ENCODE data around the gene RNF141.

Gene RNF141

GRCh38 chr11:10490032-10490397, 51.0 kb downstream of the RNF141 start:
- H3K4me3 ChIP-seq (ENCODE audit: low read depth, low read length), result no peak overlapping the region
- DNase-seq (ENCODE audit: low read depth), result no peak
- no peak for TF ChIP-seq CTCF (conservative IDR thresholded peaks at IDR 0.05; ENCODE audit: low read depth, low read length)

GRCh38 chr11:10488934-10489691, 51.9 kb downstream of the RNF141 start:
- no peak for TF ChIP-seq CTCF (conservative IDR thresholded peaks at IDR 0.05; ENCODE audit: low read depth, low read length)
- DNase-seq (ENCODE audit: low read depth), result no peak
- no peak overlapping the region for H3K4me3 ChIP-seq (ENCODE audit: low read depth, low read length)

- no peak for TF ChIP-seq CTCF (conservative IDR thresholded peaks at IDR 0.05; ENCODE audit: low read depth, low read length)
- H3K4me3 ChIP-seq (ENCODE audit: low read depth, low read length), result no peak overlapping the region
- peak; percentile 2 for DNase-seq (ENCODE audit: low read depth)
Measured at GRCh38 chr11:10488121-10488933, 52.7 kb downstream of the RNF141 start.

- no peak overlapping the region for H3K4me3 ChIP-seq (ENCODE audit: low read depth, low read length)
- no peak for DNase-seq (ENCODE audit: low read depth)
- TF ChIP-seq CTCF (conservative IDR thresholded peaks at IDR 0.05; ENCODE audit: low read depth, low read length), result no peak
Measured at GRCh38 chr11:10487002-10487647, 53.9 kb downstream of the RNF141 start.

GRCh38 chr11:10486161-10486840, 54.7 kb downstream of the RNF141 start:
- TF ChIP-seq CTCF (conservative IDR thresholded peaks at IDR 0.05; ENCODE audit: low read depth, low read length), result no peak
- H3K4me3 ChIP-seq (ENCODE audit: low read depth, low read length), result no peak overlapping the region
- no peak for DNase-seq (ENCODE audit: low read depth)

- no peak for TF ChIP-seq CTCF (conservative IDR thresholded peaks at IDR 0.05; ENCODE audit: low read depth, low read length)
- H3K4me3 ChIP-seq (ENCODE audit: low read depth, low read length), result no peak overlapping the region
- DNase-seq (ENCODE audit: low read depth), result no peak
Measured at GRCh38 chr11:10485646-10486045, 55.3 kb downstream of the RNF141 start.

Measured in choroid plexus epithelial cell (primary cell).